GM19395 (cell line): ENCODE results near the gene ABHD14A.

Experiments
- ATAC-seq: cut with Tn5 transposase; IDR thresholded peaks from one replicate; pipeline ENCODE4 v1.9.1; 2021; ENCODE audit warnings: mild to moderate bottlenecking, moderate library complexity; ENCODE audit not compliant: unreplicated experiment

The ABHD14A gene

GRCh38 chr3:51940648-51941462 is 34.0 kb upstream of the ABHD14A start:
- no peak for ATAC-seq

DNA sequence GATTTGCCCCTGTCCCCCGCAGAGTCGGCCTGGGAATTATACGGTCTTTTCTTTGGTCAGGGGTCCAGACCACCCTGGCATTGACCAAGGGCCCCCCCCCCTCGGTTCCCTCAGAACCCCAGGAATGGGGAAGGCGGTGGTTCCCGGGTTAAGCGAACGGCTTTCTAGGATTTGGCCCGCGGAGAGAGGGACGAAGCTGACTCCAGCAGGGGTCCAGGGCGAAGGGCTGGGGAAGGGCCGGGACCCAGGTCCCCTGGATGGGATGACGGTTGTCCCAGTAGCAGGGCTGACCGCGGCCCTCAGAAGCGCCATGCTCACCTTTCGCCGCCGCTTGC is 33.4 kb upstream of the ABHD14A start:
- ATAC-seq: no peak

- ATAC-seq: peak; percentile 90
These were observed 32.9 kb upstream of the ABHD14A start, which contains the start of the genes PARP3 and RRP9 for GRCh38 chr3:51941798-51942602. TSS of gene PARP3 (plus strand) at chr3:51942363. CDS start at chr3:51943356, 993 bp downstream. TSS of gene RRP9 (minus strand) at chr3:51941904. CDS start at chr3:51941867, 37 bp downstream.

GRCh38 chr3:51942603-51943450 is 32.0 kb upstream of the ABHD14A start:
- ATAC-seq: no peak

- ATAC-seq: no peak
These were observed 31.1 kb upstream of the ABHD14A start for GRCh38 chr3:51943451-51944391.

GRCh38 chr3:51944451-51945021 is 30.3 kb upstream of the ABHD14A start:
- ATAC-seq: no peak

DNA sequence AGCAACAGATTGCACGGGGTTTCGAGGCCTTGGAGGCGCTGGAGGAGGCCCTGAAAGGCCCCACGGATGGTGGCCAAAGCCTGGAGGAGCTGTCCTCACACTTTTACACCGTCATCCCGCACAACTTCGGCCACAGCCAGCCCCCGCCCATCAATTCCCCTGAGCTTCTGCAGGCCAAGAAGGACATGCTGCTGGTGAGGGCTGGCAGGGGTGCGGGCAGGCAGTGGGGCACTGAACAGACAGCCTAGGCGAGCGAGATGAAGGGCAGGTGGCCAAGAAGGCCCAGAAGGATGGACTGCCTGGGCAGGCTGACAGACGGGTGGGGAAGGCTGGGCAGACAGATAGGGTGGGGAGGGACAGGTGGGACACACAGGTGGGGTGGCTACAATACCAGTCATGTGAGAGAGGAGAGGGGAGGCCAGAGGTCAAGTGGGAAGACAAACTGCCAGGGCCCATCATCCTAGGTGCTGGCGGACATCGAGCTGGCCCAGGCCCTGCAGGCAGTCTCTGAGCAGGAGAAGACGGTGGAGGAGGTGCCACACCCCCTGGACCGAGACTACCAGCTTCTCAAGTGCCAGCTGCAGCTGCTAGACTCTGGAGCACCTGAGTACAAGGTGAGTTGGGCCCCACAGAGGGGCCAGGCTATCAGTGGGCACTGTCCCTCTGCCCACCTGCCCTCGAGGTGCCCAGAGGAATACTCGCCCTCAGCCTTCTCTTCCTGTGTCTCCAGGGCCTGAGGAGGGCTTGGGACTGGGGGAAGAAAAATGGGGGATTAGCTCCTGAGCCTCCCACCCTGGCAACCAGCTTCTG is 29.6 kb upstream of the ABHD14A start:
- ATAC-seq: no peak

DNA sequence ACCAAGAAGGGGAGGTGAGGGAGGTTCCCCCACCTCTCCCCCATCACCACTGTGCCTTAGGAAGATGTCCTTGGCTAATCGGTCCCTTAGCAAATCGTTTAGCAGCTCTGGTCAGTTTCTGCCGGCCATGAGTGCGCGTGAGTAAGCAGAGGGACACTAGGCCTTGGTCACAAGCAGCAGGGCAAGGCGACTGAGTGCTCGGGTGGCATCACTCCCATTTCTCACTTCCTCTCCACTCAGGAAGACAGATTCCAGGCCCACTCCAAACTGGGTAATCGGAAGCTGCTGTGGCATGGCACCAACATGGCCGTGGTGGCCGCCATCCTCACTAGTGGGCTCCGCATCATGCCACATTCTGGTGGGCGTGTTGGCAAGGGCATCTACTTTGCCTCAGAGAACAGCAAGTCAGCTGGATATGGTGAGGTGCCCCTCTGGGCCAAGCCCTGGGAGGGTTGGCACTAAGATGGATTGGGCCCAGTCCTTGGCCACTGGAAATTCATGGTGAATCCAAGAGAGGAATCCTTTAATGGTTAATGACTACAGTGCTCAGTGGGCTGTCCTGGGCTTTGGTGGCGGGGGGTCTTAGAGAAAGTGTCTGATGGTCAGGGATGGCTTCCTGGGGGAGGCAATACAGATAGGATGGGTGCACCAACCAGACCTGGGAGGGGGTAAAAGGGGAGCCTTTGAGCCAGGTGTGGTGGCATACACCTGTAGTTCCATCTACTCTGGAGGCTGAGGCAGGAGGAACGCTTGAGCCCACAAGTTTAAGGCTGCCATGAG is 28.7 kb upstream of the ABHD14A start:
- ATAC-seq: no peak

- no peak for ATAC-seq
These were observed 28.1 kb upstream of the ABHD14A start for GRCh38 chr3:51946796-51947195.

DNA sequence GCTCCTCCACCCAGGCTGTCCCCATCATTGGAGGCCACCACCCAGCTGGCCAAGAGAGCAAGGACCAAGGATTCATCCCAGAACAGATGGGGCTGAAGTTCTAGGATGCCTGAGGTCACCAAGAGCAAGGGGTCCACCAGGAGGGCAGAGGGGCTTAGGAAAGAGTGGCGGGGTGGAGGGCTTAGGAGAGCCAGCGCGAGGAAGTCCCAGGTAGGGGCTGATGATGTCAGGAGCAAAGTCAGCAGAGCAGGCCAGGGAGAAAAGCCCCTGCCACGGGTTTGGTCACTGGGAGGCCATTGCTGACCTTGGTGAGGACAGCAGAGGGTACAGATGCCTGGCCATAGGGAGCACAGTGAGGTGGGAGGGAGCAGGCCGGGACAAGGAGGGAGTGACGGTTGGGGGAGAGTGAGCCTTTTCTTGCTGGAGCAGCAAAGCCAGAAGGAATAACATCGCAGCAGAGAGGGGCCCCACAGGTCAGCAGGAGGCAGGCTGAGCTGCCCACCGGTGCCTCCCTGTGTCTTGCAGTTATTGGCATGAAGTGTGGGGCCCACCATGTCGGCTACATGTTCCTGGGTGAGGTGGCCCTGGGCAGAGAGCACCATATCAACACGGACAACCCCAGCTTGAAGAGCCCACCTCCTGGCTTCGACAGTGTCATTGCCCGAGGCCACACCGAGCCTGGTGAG is 27.5 kb upstream of the ABHD14A start:
- no peak for ATAC-seq

GRCh38 chr3:51948016-51948580 is 26.8 kb upstream of the ABHD14A start:
- ATAC-seq: no peak

DNA sequence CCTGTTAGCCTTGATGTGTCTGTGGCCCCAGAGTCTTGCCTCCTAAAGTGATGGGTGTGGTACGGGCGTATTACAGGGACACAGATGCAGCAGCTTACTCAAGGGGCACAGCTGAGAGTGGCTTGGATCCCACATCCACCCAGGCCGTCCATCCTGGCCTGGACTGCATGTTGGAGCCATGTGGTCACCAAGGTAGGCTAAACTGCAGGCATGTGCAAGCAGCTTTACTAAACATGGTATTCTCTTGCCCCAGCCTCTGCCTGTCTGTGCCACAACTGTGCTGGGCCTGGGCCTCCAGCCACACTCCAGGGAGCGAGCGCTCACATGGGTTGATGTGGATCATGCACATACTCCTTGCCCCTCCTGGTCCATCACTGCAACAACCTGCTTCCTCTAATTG is 25.7 kb upstream of the ABHD14A start:
- ATAC-seq: no peak

- ATAC-seq: no peak
These were observed 24.0 kb upstream of the ABHD14A start for GRCh38 chr3:51950899-51951298.

DNA sequence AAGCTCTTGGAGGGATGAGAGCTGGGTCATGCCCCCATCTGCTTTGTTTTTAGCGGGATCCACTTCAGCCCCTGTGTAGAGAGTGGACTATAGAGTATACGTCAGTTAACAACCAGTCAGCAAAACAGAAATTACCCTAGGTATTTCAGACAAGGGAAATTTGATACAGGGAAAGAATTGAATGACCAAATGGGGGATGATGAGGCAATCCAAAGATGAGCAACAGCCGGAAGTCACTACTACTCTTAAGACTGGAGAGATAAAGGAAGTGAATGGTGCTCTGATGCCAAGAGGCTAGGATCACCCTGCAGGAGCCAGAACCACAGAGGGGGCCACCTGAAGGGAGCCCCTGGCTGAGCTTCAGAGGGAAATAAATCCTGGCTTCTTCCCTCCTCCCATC is 21.4 kb upstream of the ABHD14A start:
- ATAC-seq: no peak

GRCh38 chr3:51954105-51954504 is 20.8 kb upstream of the ABHD14A start:
- ATAC-seq: no peak

DNA sequence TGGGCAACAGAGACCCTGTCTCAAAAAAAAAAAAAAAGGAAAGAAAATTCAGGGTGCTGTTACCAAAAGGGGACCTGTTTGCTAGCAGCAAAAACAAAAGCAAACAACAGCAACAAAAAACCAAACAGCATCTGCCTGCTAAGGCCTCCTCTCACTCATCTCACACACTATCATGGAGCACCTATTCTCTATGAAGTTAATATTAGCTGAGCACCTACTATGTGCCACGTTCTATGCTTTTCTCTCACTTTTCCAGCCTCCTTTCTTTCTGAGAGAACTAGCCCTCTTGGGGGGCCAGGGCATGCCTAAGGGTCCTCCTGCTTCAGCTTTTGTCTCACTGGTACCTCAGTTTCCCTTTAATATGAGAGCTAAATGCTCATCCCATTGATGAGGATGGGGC is 20.2 kb upstream of the ABHD14A start:
- ATAC-seq: no peak

GRCh38 chr3:51955175-51955892 is 19.5 kb upstream of the ABHD14A start, which contains the start of gene GPR62:
TSS of gene GPR62 (plus strand) at chr3:51955381. CDS start at chr3:51955653, 272 bp downstream.
- ATAC-seq: no peak
